ENCODE results near the gene PEPD. TPM values are rescaled to one million over a fixed set of nuclear protein-coding genes. Genes with fewer than 3 reads are reported as not detected.

Gene PEPD
- total RNA-seq, 4 donors from 2014 or later = 79.8 to 122 (median 94.8) TPM

DNA sequence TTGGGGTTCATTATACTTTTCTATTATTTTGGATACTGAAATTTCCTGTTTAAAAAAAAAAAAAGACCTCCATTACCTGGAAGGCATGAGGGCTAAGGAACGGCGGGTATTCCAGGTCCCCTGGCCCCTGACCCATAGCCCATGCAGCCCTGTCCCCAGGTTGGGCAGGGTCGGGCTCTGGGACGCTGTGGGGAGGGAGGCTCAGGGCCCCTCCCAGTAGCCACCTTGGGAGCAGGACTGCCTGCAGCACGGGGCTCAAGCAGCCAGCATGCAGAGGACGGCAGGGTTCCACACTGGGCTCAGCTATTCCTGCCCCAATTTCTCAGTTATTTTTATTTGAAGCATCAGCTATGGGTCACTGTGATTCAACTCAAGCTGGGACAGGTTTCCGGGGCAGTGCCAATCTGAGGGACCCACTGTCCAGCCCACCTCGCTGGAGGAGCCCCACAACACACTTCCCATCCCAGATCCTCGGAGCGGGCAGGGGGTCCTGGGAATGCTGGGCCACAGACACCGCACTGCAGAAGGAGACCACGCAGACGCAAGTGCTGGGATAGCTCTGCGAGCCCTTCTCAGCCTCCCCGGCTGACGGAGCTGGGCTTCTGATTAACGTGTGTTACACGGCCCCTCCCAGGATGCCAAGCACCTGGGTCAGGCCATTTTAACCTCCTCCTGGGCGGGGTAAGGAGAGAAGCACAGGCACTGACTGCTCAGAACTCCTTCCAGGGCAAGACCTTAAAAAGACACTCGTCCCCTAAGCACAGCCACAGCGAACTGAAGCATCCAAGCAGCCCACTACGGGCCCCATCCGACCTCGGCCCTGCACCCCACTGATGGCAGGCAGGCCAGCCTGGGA lies 60.1 kb downstream of the PEPD start:
- Histone ChIP-seq H3K9me3 (no peaks in the 10 kb centered on the region), H3K27ac (no peak overlapping the region), H3K4me1 (no peaks in the 10 kb centered on the region), H3K27me3 (no peaks in the 10 kb centered on the region), H3K36me3 (peaks cover 0 to 54% (median 0%) of the 10 kb centered on the region in 3 donors), H3K4me3 (no peak overlapping the region)
- no peak for DNase-seq (ENCODE audit: low spot score in 2 of 2)
- 82 to 88% methylated on average over 18 to 23 of the region's 24 CpGs for WGBS, 2 donors
- no peak for TF ChIP-seq POLR2A (IDR thresholded peaks at IDR 0.05)
- TF ChIP-seq CTCF (IDR thresholded peaks at IDR 0.05) = no peak

- Histone ChIP-seq H3K36me3 (peaks cover 0 to 54% (median 0%) of the 10 kb centered on the region in 3 donors), H3K4me3 (no peak overlapping the region), H3K9me3 (no peaks in the 10 kb centered on the region), H3K27ac (no peak overlapping the region), H3K27me3 (no peaks in the 10 kb centered on the region), H3K4me1 (no peaks in the 10 kb centered on the region)
- no peak for DNase-seq (ENCODE audit: low spot score in 2 of 2)
- TF ChIP-seq CTCF (IDR thresholded peaks at IDR 0.05) = no peak
- no peak for TF ChIP-seq POLR2A (IDR thresholded peaks at IDR 0.05)
- no peak for TF ChIP-seq EP300 (IDR thresholded peaks at IDR 0.05)
- 84 to 85% methylated on average over 17 to 18 of the region's 18 CpGs for WGBS, 2 donors
These were observed 61.2 kb downstream of the PEPD start for GRCh38 chr19:33460221-33460908.

- no peaks in the 10 kb centered on the region for H3K4me1 ChIP-seq
- WGBS, 2 donors = 86 to 89% methylated on average over 23 of the region's 23 CpGs
- H3K27ac ChIP-seq = no peak overlapping the region
- no peak for TF ChIP-seq CTCF (IDR thresholded peaks at IDR 0.05)
- no peak for TF ChIP-seq EP300 (IDR thresholded peaks at IDR 0.05)
- no peak for TF ChIP-seq POLR2A (IDR thresholded peaks at IDR 0.05)
- no peaks in the 10 kb centered on the region for H3K9me3 ChIP-seq
- H3K4me3 ChIP-seq = no peak overlapping the region
- peak in 1 of 2 donors; percentile 5 for DNase-seq (ENCODE audit: low spot score in 2 of 2)
- H3K36me3 ChIP-seq = peaks cover 0 to 51% (median 0%) of the 10 kb centered on the region in 3 donors
- no peaks in the 10 kb centered on the region for H3K27me3 ChIP-seq
These were observed 62.1 kb downstream of the PEPD start for GRCh38 chr19:33459222-33460090.

- Histone ChIP-seq H3K27ac (no peak overlapping the region), H3K9me3 (no peaks in the 10 kb centered on the region), H3K36me3 (peaks cover 0 to 44% (median 0%) of the 10 kb centered on the region in 3 donors), H3K4me3 (no peak overlapping the region), H3K4me1 (no peaks in the 10 kb centered on the region), H3K27me3 (no peaks in the 10 kb centered on the region)
- no peak for DNase-seq (ENCODE audit: low spot score in 2 of 2)
- no peak for TF ChIP-seq EP300 (IDR thresholded peaks at IDR 0.05)
- no peak for TF ChIP-seq POLR2A (IDR thresholded peaks at IDR 0.05)
- no peak for TF ChIP-seq CTCF (IDR thresholded peaks at IDR 0.05)
- 78 to 86% methylated on average over 12 of the region's 12 CpGs for WGBS, 2 donors
These were observed 62.8 kb downstream of the PEPD start for GRCh38 chr19:33458807-33459206.

All from tibial nerve (tissue), 4 donors.